T-helper 17 cell (primary cell): ENCODE measurements around the gene DISC1. TPM values are rescaled to one million over a fixed set of nuclear protein-coding genes. Genes with fewer than 3 reads are reported as not detected.

Source experiments
- ATAC-seq: fragments of 150-1000 bp; cut with Tn5 transposase; 2 replicates; pipeline ENCODE4 v1.10.0; 2021; ENCODE audit warnings: mild to moderate bottlenecking, moderate library complexity
- DNase-seq, 3 donors: peaks; one replicate each; pipeline versions ENCODE4 v3.0.0 to v3.0.0-alpha.2; 2020 to 2021
- H3K9me3 ChIP-seq: one replicate; pipeline ENCODE4 v1.7.0; 2013; ENCODE audit warnings: low read length, mild to moderate bottlenecking; ENCODE audit not compliant: control insufficient read depth, poor library complexity, severe bottlenecking
- H3K27ac Mint-ChIP-seq: one replicate; pipeline ENCODE4 v1.8.0; 2022; ENCODE audit warnings: mild to moderate bottlenecking, moderate library complexity, mixed read lengths
- H3K27me3 Mint-ChIP-seq: one replicate; pipeline ENCODE4 v1.8.0; 2022; ENCODE audit warnings: mixed read lengths
- H3K36me3 Mint-ChIP-seq: one replicate; pipeline ENCODE4 v1.8.0; 2022; ENCODE audit warnings: low read depth, mixed read lengths
- H3K4me1 Mint-ChIP-seq: one replicate; pipeline ENCODE4 v1.8.0; 2022; ENCODE audit warnings: mild to moderate bottlenecking, mixed read lengths
- H3K4me3 Mint-ChIP-seq: one replicate; pipeline ENCODE4 v1.8.0; 2022; ENCODE audit warnings: mild to moderate bottlenecking, moderate library complexity, mixed read lengths
- total RNA-seq, 4 donors: library from RNA in 2 of 4; stranded (reverse) in 2 of 4; gene quantifications; one replicate each; pipeline ENCODE4 v1.2.3 and lab custom pipeline; 2022 to 2026

Gene DISC1
- total RNA-seq, 2 donors from 2014 or later = 16.2 to 17.4 TPM

DNA sequence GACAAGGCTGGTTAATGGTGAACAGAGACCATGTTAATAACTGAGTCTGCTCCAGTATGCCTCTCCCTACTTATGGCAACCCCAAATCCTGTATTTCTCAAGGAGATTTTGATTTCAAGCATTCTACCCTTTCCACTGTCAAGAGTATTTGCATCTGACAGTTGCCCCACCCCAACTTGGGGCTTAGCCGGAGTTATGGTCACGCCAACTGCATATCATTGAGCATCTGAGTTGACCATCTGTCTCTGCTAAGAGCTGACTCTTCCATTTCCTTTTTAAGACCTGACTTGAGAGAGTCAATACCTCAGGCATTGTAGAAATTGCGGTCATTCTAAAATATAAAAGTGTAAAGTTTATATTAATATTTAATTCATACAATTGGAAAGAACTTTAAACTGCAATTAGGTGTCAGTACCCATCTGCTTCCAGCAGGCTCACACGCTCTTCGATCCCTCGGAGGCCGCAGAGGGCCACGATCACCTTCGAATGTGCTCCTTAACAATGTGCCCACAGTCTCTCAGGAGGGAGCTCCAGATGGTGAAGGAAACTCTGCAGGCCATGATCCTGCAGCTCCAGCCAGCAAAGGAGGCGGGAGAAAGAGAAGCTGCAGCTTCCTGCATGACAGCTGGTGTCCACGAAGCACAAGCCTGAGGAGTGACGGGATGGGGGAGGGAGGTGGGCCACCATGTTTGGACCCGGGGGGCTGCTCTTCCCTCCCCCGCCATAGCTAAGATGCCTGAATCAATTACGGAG lies 409.8 kb downstream of the DISC1 start:
- Mint-ChIP-seq H3K36me3 (peaks cover 3% of the 10 kb centered on the region), H3K27me3 (no peaks in the 10 kb centered on the region), H3K27ac (no peak overlapping the region), H3K4me3 (no peak overlapping the region), H3K4me1 (no peaks in the 10 kb centered on the region)
- no peaks in the 10 kb centered on the region for H3K9me3 ChIP-seq
- DNase-seq (no peak), ATAC-seq (no peak)

DNA sequence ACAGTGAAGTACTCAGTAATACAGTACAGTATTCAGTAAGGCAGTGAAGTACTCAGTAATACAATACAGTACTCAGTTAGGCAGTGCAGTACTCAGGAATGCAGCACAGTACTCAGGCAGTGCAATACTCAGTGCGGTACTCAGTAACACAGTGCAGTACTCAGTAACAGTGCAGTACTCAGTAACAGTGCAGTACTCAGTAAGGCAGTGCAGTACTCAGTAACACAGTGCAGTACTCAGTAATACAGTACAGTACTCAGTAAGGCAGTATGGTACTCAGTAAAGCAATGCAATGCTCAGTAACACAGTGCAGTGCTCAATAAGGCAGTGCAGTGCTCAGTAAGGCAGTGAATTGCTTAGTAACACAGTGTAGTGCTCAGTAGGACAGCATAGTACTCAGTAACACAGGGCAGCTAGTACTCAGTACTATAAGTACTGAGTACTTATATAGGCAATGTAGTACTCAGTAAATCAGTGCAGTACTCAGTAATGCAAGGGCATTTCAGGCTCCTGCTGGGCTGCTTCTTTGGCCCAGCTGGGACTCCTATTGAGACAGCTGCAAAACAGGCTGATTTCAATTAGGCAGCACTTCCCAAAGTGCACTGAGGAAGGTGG lies 411.3 kb downstream of the DISC1 start:
- H3K27ac Mint-ChIP-seq = no peak overlapping the region
- no peaks in the 10 kb centered on the region for H3K4me1 Mint-ChIP-seq
- H3K9me3 ChIP-seq = no peaks in the 10 kb centered on the region
- DNase-seq (no peak), ATAC-seq (no peak)
- peaks cover 3% of the 10 kb centered on the region for H3K36me3 Mint-ChIP-seq
- H3K27me3 Mint-ChIP-seq = no peaks in the 10 kb centered on the region
- H3K4me3 Mint-ChIP-seq = no peak overlapping the region

- ATAC-seq (no peak), DNase-seq (no peak)
- H3K4me1 Mint-ChIP-seq = no peaks in the 10 kb centered on the region
- no peaks in the 10 kb centered on the region for H3K9me3 ChIP-seq
- H3K27me3 Mint-ChIP-seq = no peaks in the 10 kb centered on the region
- H3K27ac Mint-ChIP-seq = no peak overlapping the region
- H3K36me3 Mint-ChIP-seq = no peaks in the 10 kb centered on the region
- no peak overlapping the region for H3K4me3 Mint-ChIP-seq
Observed at GRCh38 chr1:232038706-232039677, 412.4 kb downstream of the DISC1 start.

GRCh38 chr1:232040260-232040659 lies 413.7 kb downstream of the DISC1 start:
- Mint-ChIP-seq H3K4me1 (no peaks in the 10 kb centered on the region), H3K27ac (no peak overlapping the region), H3K36me3 (no peaks in the 10 kb centered on the region), H3K27me3 (no peaks in the 10 kb centered on the region), H3K4me3 (no peak overlapping the region)
- H3K9me3 ChIP-seq = no peaks in the 10 kb centered on the region
- DNase-seq (no peak), ATAC-seq (no peak)

- Mint-ChIP-seq H3K4me3 (no peak overlapping the region), H3K27me3 (no peaks in the 10 kb centered on the region), H3K27ac (no peak overlapping the region), H3K4me1 (peaks cover 2% of the 10 kb centered on the region), H3K36me3 (peaks cover 5% of the 10 kb centered on the region)
- no peak for DNase-seq
- H3K9me3 ChIP-seq = no peaks in the 10 kb centered on the region
- no peak for ATAC-seq
Observed at GRCh38 chr1:232044728-232045127, 418.1 kb downstream of the DISC1 start.

- H3K4me1 Mint-ChIP-seq = peaks cover 2% of the 10 kb centered on the region
- no peak overlapping the region for H3K27ac Mint-ChIP-seq
- peaks cover 6% of the 10 kb centered on the region for H3K36me3 Mint-ChIP-seq
- DNase-seq (no peak), ATAC-seq (no peak)
- H3K4me3 Mint-ChIP-seq = no peak overlapping the region
- no peaks in the 10 kb centered on the region for H3K9me3 ChIP-seq
- no peaks in the 10 kb centered on the region for H3K27me3 Mint-ChIP-seq
Observed at GRCh38 chr1:232045139-232045994, 418.8 kb downstream of the DISC1 start.

- Mint-ChIP-seq H3K36me3 (peaks cover 6% of the 10 kb centered on the region), H3K27me3 (no peaks in the 10 kb centered on the region), H3K4me3 (no peak overlapping the region), H3K27ac (no peak overlapping the region), H3K4me1 (peaks cover 2% of the 10 kb centered on the region)
- no peaks in the 10 kb centered on the region for H3K9me3 ChIP-seq
- DNase-seq (no peak), ATAC-seq (no peak)
Observed at GRCh38 chr1:232046451-232047306, 420.1 kb downstream of the DISC1 start.

- H3K27me3 Mint-ChIP-seq = no peaks in the 10 kb centered on the region
- ATAC-seq (no peak), DNase-seq (no peak)
- H3K4me1 Mint-ChIP-seq = peaks cover 2% of the 10 kb centered on the region
- H3K9me3 ChIP-seq = no peaks in the 10 kb centered on the region
- peaks cover 6% of the 10 kb centered on the region for H3K36me3 Mint-ChIP-seq
- H3K4me3 Mint-ChIP-seq = no peak overlapping the region
- H3K27ac Mint-ChIP-seq = no peak overlapping the region
Observed at GRCh38 chr1:232047473-232047872, 420.9 kb downstream of the DISC1 start.

- DNase-seq (no peak), ATAC-seq (no peak)
- peaks cover 6% of the 10 kb centered on the region for H3K36me3 Mint-ChIP-seq
- H3K4me3 Mint-ChIP-seq = no peak overlapping the region
- peaks cover 2% of the 10 kb centered on the region for H3K4me1 Mint-ChIP-seq
- H3K27me3 Mint-ChIP-seq = no peaks in the 10 kb centered on the region
- no peaks in the 10 kb centered on the region for H3K9me3 ChIP-seq
- H3K27ac Mint-ChIP-seq = no peak overlapping the region
Observed at GRCh38 chr1:232048481-232048880, 421.9 kb downstream of the DISC1 start.

DNA sequence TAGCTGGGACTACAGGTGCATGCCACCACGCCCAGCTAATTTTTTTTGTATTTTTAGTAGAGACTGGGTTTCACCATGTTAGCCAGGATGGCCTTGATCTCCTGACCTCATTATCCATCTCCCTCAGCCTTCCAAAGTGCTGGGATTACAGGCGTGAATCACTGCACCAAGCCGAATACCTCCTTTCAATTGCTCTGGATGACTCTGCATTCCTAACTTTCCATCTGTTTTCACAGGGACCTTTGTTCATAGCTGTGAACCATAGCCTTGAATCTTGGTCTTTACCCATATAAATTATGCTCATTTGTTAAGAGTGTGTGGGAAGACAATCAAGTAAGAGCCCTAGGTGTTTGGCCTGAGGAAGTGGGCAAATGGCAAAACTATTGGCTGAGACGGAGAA lies 422.7 kb downstream of the DISC1 start:
- H3K27me3 Mint-ChIP-seq = no peaks in the 10 kb centered on the region
- no peak for DNase-seq

DNA sequence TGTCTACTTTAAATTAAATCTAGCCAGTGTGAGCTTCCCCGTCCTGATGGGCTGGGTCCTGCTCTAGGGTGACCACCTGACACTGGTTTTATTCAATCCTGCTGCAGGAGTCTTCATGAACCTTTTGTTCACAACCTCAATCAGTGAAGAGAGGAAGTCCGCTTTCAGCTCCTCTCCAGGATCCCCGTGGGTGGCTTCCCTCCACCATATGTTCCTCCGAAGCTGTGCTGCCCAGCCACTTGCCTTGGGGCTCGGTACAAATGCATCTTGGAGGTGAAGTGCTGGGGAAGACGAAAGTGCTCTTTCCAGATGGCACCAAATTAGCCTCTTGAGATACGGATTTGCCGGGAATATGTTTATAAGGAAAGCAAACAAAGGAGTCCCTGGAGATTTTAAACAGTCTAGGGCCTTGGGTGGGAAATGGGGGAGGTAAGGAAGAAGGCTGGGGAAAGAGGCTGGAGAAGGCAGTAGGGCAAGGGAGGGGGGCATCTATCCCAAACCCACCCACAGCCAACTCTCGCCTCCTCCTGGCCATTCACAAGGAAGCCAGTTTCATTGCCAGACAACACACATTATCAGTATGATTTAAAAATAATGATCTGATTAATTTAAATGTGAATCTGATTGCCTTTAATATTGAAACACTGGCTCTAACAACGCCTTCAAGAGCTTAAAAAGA lies 430.8 kb downstream of the DISC1 start:
- no peaks in the 10 kb centered on the region for H3K9me3 ChIP-seq
- no peak overlapping the region for H3K27ac Mint-ChIP-seq
- no peaks in the 10 kb centered on the region for H3K4me1 Mint-ChIP-seq
- no peak for DNase-seq
- H3K27me3 Mint-ChIP-seq = no peaks in the 10 kb centered on the region
- no peaks in the 10 kb centered on the region for H3K36me3 Mint-ChIP-seq
- ATAC-seq = no peak
- H3K4me3 Mint-ChIP-seq = no peak overlapping the region

More for the DNA sequence above, 422.7 kb downstream of the DISC1 start:
- peaks cover 2% of the 10 kb centered on the region for H3K4me1 Mint-ChIP-seq
- no peak overlapping the region for H3K27ac Mint-ChIP-seq
- no peaks in the 10 kb centered on the region for H3K9me3 ChIP-seq
- H3K4me3 Mint-ChIP-seq = no peak overlapping the region
- no peak for ATAC-seq
- H3K36me3 Mint-ChIP-seq = peaks cover 6% of the 10 kb centered on the region
